HuH-7 (cell line): ENCODE results near the gene SCAF1.

Experiments
- DNase-seq: peaks from one replicate; pipeline ENCODE4 v3.0.0; 2011; ENCODE audit warnings: low spot score

The SCAF1 gene, protein sequence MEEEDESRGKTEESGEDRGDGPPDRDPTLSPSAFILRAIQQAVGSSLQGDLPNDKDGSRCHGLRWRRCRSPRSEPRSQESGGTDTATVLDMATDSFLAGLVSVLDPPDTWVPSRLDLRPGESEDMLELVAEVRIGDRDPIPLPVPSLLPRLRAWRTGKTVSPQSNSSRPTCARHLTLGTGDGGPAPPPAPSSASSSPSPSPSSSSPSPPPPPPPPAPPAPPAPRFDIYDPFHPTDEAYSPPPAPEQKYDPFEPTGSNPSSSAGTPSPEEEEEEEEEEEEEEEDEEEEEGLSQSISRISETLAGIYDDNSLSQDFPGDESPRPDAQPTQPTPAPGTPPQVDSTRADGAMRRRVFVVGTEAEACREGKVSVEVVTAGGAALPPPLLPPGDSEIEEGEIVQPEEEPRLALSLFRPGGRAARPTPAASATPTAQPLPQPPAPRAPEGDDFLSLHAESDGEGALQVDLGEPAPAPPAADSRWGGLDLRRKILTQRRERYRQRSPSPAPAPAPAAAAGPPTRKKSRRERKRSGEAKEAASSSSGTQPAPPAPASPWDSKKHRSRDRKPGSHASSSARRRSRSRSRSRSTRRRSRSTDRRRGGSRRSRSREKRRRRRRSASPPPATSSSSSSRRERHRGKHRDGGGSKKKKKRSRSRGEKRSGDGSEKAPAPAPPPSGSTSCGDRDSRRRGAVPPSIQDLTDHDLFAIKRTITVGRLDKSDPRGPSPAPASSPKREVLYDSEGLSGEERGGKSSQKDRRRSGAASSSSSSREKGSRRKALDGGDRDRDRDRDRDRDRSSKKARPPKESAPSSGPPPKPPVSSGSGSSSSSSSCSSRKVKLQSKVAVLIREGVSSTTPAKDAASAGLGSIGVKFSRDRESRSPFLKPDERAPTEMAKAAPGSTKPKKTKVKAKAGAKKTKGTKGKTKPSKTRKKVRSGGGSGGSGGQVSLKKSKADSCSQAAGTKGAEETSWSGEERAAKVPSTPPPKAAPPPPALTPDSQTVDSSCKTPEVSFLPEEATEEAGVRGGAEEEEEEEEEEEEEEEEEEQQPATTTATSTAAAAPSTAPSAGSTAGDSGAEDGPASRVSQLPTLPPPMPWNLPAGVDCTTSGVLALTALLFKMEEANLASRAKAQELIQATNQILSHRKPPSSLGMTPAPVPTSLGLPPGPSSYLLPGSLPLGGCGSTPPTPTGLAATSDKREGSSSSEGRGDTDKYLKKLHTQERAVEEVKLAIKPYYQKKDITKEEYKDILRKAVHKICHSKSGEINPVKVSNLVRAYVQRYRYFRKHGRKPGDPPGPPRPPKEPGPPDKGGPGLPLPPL

DNA sequence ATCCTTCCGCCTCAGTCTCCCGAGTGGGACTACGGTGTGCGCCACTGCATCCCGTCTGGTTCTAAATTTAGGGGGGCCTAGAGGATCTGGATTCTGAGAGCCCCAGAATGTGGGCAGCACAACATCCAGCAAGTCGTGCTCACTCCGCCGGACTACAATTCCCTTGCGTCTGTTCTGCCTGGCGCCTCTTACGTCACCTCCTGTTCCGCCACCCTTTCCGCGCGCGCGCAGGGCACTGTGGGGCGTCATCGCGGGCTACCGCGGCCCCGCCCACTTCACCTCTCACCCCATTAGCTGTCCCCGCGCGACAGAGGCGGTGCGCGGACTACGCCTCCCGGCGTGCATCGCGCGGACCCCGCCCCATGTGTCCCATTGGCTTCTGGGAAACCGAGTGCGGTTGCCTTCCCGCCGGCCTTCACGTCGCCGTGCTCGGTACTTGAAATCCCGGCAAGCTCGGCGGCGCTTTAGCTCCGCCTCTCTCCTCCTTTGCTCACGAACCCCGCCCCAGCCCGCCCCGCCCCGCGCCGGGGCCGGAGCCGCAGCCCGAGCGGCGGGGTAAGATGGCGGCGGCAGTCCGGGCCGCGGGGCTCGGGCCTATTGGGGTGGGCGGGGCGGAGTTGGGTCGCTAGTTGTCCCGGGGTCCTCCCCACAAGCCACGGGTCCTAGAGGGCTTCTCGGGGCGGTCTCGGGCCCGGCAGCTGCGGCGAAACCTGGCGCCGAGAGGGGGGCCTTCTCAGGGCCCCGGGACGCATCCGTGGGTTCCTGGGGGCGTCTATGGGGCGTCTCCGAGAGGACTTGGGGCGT, at the start of gene SCAF1:
Gene SCAF1, plus strand, starts transcription at position 522 of the 804 bp plus-strand sequence. CDS start 2,818 bp downstream, outside the sequence.
- peak; percentile 94 for DNase-seq

DNA sequence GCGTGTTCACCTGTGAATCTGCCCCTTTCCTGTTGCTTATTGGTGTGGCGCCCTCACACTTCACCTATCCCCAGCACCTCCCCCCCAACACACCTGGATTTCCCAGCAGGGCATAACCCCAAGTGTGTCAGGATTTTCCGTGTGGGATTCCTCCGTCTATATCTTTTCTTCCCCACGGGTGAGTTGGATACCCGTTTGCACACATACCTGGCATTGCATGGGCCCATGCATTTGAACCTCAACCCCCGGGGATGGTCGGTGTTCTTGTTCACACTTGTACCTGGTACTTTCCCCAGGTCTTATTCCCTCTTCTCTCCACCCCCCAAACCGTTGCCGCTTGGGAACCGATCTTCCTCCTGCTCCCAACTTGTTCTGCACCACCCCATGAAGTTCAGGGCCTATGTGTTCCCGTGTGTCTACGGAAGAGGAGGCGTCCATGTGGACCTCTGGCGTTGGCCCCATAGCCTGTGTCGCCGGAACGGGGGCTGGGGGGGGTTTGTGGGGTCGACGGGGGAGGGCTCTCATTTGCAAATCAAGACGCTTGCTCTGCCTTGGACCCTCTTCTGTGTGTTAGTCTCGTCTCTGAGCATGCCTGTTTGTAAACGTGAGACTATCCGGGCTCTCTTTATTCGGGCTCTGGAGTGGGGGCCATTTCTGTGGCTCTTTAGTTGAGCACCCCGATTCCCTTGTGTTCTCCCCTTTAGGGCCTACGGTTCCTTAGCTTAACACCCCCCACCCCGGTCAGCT, 49.4 kb upstream of the SCAF1 start:
- peak; percentile 20 for DNase-seq

DNA sequence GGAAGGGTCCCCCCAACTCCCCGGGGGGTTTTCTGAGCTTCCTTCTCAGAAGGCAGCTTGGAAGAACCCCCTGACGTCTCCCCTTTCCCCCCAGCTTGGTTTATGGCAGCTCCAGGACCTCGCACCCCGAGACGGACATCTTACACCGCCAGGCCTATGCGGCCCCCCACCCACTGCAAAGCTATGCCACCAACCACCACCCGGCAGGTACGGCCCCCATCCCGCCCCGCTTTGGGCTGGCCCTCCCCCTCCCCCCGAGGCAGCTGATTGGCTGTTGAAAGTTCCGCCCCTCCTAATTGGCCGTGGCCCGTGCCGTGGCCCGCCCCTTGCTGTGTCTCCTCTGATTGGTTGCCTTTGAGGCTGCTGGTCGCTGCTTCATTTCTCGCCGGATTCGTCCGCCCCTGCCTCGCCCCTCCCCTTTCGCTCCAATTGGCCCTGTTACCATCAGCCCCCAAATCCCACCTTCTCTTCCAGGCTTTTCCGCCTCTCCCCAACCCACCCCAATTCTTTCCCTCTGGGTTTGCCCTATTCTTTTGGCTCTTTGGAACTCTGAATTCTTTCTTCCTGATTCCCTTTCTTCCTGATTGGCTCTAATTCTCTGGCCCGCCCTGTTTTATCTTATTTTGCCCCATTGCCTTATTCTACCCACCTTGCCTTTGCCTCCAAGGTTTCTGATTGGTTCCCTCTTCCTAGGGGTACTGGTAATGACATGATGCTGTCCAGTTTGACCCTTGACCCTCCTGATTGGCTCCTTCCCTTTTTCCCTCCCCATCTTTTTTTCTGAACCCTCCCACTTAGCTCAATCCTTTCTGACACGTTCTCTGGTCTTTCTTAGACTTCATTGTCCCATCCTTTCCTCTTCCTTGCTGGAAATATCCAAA, 48.5 kb upstream of the SCAF1 start:
- peak; percentile 82 for DNase-seq

DNA sequence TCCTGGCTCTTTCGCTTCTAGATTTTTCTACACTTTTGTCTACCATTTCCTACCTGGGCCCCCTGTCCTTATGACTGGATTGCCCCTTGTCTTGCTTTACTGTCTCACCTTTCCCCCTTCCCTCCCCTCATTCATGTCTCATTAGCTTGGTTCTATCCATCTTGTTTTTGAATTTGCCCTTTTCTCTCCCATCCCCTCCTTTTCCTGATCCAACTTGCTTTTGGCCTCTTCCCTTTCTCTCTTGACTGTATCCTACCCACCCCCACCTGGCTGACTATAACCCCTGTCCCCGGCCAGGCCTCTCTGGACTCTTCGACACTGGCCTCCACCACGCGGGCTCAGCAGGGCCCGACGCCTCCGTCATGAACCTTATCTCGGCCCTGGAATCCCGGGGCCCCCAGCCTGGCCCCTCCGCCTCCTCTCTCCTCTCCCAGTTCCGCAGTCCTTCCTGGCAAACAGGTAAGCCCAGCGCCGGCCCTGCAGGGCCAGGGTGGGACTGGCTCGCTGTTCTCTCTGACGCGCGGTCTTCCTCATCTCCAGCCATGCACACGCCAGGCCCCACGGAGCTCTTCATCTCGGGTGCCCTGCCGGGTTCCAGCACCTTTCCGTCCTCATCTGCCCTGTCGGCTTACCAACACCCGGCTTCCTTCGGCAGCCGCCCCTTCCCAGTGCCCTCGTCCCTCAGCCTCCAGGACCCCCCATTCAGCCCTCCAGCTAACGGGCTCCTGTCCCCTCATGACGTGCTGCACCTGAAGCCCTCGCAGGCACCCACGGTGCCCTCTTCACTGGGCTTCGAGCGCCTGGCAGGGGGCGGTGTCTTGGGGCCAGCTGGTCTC, 47.6 kb upstream of the SCAF1 start:
- peak; percentile 5 for DNase-seq

DNA sequence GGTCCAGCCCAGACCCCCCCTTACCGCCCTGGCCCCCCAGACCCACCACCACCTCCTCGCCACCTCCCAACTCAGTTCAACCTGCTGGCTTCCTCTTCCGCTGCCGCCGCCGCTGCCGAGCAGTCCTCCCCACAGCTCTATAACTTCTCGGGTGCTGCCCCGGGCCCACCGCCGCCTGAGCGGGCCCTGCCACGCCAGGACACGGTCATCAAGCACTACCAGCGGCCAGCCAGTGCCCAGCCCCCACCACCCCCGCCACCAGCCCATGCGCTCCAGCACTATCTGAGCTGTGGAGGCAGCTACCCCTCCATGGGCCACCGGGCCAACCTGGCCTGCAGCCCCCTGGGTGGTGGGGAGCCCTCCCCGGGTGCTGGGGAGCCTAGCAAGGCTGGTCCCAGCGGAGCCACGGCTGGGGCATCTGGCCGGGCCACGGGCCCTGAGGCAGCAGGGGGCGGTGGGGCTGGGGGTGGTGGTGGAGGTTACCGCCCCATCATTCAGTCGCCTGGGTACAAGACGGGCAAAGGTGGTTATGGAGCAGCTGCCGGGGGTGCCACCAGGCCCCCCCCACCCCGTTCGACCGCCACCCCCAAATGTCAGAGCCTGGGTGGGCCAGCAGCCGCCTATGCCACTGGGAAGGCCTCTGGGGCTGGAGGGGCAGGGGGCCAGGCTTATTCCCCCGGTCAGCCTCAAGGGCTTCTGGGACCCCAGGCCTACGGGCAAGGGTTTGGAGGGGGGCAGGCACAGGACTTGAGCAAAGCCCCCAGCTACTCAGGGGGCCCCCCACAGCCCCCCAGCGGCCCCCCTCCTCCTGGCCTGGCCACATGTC, 46.8 kb upstream of the SCAF1 start:
- peak; percentile 4 for DNase-seq

DNA sequence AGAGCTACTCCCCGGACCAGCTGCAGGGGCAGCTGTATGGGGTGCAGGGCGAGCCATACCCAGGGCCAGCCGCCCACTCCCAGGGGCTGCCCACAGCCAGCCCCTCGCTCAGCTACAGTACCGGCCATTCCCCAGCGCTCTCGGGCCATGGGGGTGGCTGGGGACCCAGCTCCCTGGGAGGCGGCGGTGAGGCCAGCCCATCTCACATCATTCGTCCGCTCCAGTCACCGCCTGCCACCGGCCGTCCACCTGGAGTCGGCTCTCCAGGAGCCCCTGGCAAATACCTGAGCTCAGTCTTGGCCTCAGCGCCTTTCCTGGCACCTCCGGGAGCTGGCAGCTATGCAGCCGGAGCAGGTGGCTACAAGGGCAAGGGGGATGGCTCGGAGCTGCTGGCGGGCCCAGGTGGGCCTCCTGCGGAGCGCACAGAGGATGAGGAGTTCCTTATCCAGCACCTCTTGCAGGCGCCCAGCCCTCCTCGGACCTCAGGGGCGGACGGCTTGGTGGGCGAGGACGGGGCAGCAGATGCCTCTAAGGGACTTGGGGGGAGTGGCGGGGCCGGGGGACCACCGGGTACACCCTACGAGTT, 46.1 kb upstream of the SCAF1 start:
- DNase-seq = peak; percentile 6

DNA sequence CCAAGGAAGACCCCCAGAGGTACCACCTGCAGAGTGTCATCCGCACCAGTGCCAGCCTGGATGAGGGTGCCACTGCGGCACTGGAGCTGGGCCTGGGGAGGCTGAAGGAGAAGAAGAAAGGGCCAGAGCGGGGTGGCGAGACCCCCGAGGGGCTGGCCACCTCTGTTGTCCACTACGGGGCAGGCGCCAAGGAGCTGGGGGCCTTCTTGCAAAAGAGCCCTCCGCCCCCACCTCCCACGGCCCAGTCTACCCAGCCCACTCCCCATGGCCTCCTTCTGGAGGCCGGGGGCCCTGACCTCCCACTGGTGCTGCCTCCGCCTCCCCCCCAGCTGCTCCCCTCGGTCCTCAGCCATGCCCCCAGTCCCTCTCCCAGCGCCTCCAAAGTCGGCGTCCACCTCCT, 45.6 kb upstream of the SCAF1 start:
- DNase-seq = peak; percentile 3

DNA sequence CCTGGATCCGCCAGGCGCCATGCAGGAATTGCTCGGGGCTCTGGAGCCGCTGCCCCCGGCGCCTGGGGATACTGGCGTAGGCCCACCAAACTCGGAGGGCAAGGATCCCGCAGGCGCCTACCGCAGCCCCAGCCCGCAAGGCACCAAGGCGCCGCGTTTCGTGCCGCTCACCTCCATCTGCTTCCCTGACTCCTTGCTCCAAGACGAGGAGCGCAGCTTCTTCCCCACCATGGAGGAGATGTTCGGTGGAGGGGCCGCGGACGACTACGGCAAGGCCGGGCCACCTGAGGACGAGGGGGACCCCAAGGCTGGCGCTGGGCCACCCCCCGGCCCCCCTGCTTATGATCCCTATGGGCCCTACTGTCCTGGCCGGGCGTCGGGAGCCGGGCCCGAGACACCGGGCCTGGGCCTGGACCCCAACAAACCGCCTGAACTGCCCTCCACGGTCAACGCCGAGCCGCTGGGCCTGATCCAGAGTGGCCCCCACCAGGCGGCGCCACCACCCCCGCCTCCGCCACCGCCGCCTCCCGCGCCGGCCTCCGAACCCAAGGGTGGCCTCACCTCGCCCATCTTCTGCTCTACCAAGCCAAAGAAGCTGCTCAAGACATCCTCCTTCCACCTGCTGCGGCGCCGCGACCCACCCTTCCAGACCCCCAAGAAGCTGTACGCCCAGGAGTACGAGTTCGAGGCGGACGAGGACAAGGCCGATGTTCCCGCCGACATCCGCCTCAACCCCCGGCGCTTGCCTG, 44.9 kb upstream of the SCAF1 start:
- DNase-seq = no peak

DNA sequence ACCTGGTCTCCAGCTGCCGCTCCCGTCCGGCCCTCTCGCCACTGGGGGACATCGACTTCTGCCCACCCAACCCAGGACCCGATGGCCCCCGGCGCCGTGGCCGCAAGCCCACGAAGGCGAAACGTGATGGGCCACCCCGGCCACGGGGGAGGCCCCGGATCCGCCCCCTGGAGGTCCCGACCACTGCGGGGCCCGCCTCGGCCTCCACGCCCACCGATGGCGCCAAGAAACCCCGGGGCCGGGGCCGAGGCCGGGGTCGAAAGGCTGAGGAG, 44.4 kb upstream of the SCAF1 start:
- no peak for DNase-seq

DNA sequence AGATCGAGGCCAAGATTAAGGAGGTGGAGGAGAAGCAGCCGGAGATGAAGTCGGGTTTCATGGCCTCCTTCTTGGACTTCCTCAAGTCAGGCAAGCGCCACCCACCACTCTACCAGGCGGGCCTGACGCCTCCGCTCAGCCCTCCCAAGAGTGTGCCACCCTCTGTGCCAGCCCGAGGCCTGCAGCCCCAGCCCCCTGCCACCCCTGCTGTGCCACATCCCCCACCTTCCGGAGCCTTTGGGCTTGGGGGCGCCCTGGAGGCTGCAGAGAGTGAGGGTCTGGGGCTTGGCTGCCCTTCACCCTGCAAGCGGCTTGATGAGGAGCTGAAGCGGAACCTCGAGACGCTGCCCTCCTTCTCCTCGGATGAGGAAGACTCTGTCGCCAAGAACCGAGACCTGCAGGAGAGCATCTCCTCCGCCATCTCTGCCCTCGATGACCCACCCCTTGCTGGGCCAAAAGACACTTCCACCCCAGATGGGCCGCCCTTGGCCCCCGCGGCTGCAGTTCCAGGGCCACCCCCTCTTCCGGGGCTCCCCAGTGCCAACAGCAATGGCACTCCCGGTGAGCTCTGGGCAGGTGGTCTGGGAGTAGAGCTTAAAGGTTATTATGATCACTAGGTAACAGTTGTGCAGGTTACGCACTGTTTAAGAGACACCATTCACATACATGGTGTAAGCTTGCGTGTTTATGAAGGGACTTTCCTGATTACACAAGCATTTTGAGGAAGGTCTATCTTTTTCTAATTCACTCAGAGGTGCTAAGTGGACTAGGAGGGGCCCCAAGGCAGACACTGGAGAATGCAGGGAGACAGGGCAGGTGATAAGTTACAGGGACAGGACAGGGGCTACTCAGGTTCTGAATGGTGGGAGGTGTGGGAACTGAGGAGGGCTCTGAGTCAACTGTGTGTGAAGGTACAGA, 42.4 kb upstream of the SCAF1 start:
- DNase-seq = no peak

DNA sequence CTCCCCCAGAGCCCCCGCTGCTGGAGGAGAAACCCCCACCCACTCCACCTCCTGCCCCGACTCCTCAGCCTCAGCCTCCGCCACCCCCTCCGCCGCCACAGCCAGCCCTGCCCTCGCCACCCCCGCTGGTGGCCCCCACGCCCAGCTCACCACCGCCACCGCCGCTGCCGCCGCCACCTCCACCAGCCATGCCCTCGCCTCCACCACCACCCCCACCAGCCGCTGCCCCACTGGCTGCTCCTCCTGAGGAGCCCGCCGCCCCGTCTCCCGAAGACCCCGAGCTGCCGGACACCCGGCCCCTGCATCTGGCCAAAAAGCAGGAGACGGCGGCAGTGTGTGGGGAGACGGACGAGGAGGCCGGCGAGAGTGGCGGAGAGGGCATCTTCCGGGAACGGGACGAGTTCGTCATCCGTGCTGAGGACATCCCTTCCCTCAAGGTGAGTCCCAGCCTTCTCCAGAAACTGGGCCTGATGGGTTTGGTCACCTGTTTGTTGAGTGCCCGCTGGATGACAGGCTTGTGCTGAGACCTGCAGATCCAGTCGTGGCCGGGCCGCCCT, 40.4 kb upstream of the SCAF1 start:
- DNase-seq = no peak

DNA sequence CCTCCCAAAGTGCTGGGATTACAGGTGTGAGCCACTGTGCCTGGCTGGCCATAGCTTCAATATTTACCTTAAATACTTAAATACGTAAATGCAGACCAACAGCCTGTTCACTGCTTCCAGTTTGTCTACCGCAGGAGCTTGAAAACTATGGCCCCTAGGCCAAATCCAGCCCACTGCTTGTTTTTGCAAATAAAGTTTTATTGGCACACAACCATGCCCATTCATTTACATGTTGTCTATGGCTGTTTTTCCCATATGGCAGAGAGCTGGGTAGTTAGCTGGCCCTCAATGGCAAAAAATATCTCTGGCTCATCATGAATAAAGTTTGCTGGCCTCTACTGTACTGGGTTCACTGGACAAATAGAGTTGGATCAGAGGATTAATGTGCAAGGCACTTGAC, 39.2 kb upstream of the SCAF1 start:
- no peak for DNase-seq

DNA sequence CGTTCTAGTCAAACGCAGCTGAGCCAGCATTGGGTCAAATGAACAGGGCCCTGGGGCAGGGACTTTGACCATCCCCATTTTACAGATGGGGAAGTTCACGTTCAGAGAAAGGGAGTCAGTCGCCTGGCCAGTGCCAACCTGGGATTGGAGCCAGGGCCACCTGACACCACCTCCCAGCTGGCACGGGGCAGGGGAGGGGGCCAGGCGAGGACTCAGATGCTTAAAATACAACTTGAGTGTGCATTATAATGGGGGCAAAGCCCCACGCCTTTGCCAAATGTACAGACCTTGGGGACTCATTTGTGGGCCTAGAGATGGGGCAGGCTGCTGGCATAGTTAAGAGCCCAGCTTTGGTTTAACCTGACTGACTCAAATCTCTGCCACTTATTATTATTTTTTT, 36.4 kb upstream of the SCAF1 start:
- no peak for DNase-seq

DNA sequence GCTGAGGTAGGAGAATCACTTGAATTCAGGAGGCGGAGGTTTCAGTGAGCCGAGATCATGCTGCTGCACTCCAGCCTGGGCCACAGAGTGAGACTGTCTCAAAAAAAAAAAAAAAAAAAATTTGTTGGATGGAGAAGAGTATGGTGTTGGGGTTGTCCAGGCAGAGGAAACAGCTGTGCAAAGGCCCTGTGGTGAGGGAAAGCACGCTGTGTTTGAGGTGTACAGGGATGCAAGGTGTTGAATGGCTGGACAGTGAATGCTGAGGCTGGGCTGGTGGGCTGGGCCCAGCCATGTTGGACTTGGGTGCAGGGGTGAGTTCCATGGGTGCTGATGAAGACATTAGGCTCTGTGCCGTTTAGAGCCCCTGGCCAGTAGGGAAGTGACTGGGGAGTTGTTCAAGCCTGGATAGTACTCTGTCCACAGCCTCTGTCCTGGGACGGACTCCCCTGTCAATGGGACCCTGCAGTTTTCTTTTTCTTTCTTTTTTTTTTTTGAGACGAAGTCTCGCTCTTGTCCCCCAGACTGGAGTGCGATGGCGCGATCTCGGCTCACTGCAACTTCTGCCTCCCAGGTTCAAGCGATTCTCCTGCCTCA, 32.4 kb upstream of the SCAF1 start:
- no peak for DNase-seq

DNA sequence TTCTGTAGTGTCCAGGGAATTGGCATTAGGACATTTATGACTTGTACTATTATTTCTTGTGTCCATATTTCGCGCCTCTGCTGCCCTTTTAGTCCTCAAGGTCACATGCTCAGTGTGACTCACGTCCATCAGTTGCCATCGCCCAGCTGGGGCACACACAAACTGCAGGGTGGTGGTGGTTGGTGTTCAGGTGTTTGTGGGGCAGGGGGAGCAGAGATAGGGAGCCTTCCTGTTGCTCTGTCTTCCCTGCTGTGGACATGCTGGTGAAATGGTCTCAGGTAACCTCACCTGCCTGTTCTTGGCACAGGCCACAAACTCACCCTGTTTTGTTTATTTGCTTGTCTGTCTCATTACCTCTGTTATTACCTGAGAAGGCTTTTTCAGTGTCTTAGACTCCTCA, 28.6 kb upstream of the SCAF1 start:
- no peak for DNase-seq
